ENCODE results near the gene VIPR1.

Gene VIPR1

GRCh38 chr3:42544492-42545283, 42.2 kb downstream of the VIPR1 start:
- Histone ChIP-seq H3K79me2 (ENCODE audit: low read length) (no peaks in the 10 kb centered on the region), H3F3A (ENCODE audit: insufficient read depth, low read length) (no peaks in the 10 kb centered on the region), H3K4me2 (ENCODE audit: low read depth, low read length) (no peak overlapping the region), H4K20me1 (ENCODE audit: insufficient read depth, low read length) (no peaks in the 10 kb centered on the region), H3K4me1 (ENCODE audit: low read length) (no peaks in the 10 kb centered on the region), H3K9me3 (replicated peaks; ENCODE audit: insufficient read depth, low read length) (no peaks in the 10 kb centered on the region), H3K9me2 (replicated peaks; ENCODE audit: insufficient read depth, low read length) (no peaks in the 10 kb centered on the region), H3K27me3 (replicated peaks; ENCODE audit: insufficient read depth, low read length) (no peaks in the 10 kb centered on the region), H3K4me3 (ENCODE audit: low read length) (no peak overlapping the region), H3K9ac (ENCODE audit: low read length) (no peak overlapping the region), H3K36me3 (replicated peaks; ENCODE audit: insufficient read depth, low read length) (no peaks in the 10 kb centered on the region), H3K27ac (ENCODE audit: low read length) (no peak overlapping the region), H2AFZ (ENCODE audit: low read length) (no peak overlapping the region)
- DNase-seq: no peak
- TF ChIP-seq CTCF (IDR thresholded peaks at IDR 0.05; ENCODE audit: low read length) (no peak), EZH2phosphoT487 (IDR thresholded peaks at IDR 0.05; ENCODE audit: low read length) (no peak), EZH2 (optimal IDR thresholded peaks at IDR 0.05; ENCODE audit: low read depth, low read length) (no peak)

- no peaks in the 10 kb centered on the region for H3K27me3 ChIP-seq (replicated peaks; ENCODE audit: insufficient read depth, low read length)
- H2AFZ ChIP-seq (ENCODE audit: low read length): no peak overlapping the region
- H3F3A ChIP-seq (ENCODE audit: insufficient read depth, low read length): no peaks in the 10 kb centered on the region
- no peak overlapping the region for H3K4me3 ChIP-seq (ENCODE audit: low read length)
- no peaks in the 10 kb centered on the region for H3K36me3 ChIP-seq (replicated peaks; ENCODE audit: insufficient read depth, low read length)
- H3K27ac ChIP-seq (ENCODE audit: low read length): no peak overlapping the region
- no peak for TF ChIP-seq EZH2phosphoT487 (IDR thresholded peaks at IDR 0.05; ENCODE audit: low read length)
- no peak for TF ChIP-seq EZH2 (optimal IDR thresholded peaks at IDR 0.05; ENCODE audit: low read depth, low read length)
- TF ChIP-seq CTCF (IDR thresholded peaks at IDR 0.05; ENCODE audit: low read length): no peak
- no peak for DNase-seq
- no peaks in the 10 kb centered on the region for H3K79me2 ChIP-seq (ENCODE audit: low read length)
- no peaks in the 10 kb centered on the region for H3K4me1 ChIP-seq (ENCODE audit: low read length)
- no peak overlapping the region for H3K4me2 ChIP-seq (ENCODE audit: low read depth, low read length)
- no peaks in the 10 kb centered on the region for H3K9me3 ChIP-seq (replicated peaks; ENCODE audit: insufficient read depth, low read length)
- no peak overlapping the region for H3K9ac ChIP-seq (ENCODE audit: low read length)
- no peaks in the 10 kb centered on the region for H3K9me2 ChIP-seq (replicated peaks; ENCODE audit: insufficient read depth, low read length)
- no peaks in the 10 kb centered on the region for H4K20me1 ChIP-seq (ENCODE audit: insufficient read depth, low read length)
Measured at GRCh38 chr3:42545284-42545900, 42.9 kb downstream of the VIPR1 start.

- Histone ChIP-seq H3K27me3 (replicated peaks; ENCODE audit: insufficient read depth, low read length) (no peaks in the 10 kb centered on the region), H3K4me1 (ENCODE audit: low read length) (no peaks in the 10 kb centered on the region), H3K9me3 (replicated peaks; ENCODE audit: insufficient read depth, low read length) (no peaks in the 10 kb centered on the region), H3K79me2 (ENCODE audit: low read length) (no peaks in the 10 kb centered on the region), H3K36me3 (replicated peaks; ENCODE audit: insufficient read depth, low read length) (no peaks in the 10 kb centered on the region), H3F3A (ENCODE audit: insufficient read depth, low read length) (no peaks in the 10 kb centered on the region), H3K4me2 (ENCODE audit: low read depth, low read length) (no peak overlapping the region), H3K9me2 (replicated peaks; ENCODE audit: insufficient read depth, low read length) (no peaks in the 10 kb centered on the region), H3K9ac (ENCODE audit: low read length) (no peak overlapping the region), H2AFZ (ENCODE audit: low read length) (no peak overlapping the region), H4K20me1 (ENCODE audit: insufficient read depth, low read length) (no peaks in the 10 kb centered on the region), H3K4me3 (ENCODE audit: low read length) (no peak overlapping the region), H3K27ac (ENCODE audit: low read length) (no peak overlapping the region)
- no peak for TF ChIP-seq EZH2phosphoT487 (IDR thresholded peaks at IDR 0.05; ENCODE audit: low read length)
- no peak for TF ChIP-seq EZH2 (optimal IDR thresholded peaks at IDR 0.05; ENCODE audit: low read depth, low read length)
- no peak for TF ChIP-seq CTCF (IDR thresholded peaks at IDR 0.05; ENCODE audit: low read length)
- DNase-seq: no peak
Measured at GRCh38 chr3:42546691-42547213, 44.3 kb downstream of the VIPR1 start.
